ENCODE measurements around the gene PPEF1. TPM values are rescaled to one million over a fixed set of nuclear protein-coding genes. Genes with fewer than 3 reads are reported as not detected.

The PPEF1 gene
- total and polyA plus RNA-seq, 2 of the 13 experiments (the other 11 are each of a cell fraction or from before 2014, with no cell fraction given), result not detected

DNA sequence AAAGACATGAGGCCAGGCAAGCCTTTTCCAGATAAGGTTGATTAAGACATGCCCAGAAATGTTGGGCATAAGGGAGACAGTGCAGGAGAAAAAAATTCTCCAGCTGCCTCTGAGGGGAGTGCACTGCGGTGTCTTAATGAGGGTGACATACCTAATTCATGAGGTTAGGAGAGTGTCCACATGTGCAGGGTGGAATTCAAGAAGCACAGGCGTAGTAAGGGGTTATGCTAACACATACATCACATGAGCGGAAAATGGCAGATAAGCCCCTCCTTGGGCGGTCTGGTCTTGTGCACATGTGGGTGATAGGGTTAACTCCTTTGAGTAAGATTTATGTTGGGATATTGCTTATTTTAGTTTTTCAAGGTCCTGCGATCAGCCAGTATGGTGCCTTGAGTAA lies 154.1 kb downstream of the PPEF1 start (continued):
- TF ChIP-seq FOXM1 (CRISPR knock-in tag; IDR thresholded peaks at IDR 0.05) (no peak), ZNF547 (CRISPR knock-in tag; IDR thresholded peaks at IDR 0.05) (no peak), HNF4A (CRISPR knock-in tag; IDR thresholded peaks at IDR 0.05) (no peak), PPARG (CRISPR knock-in tag; conservative IDR thresholded peaks at IDR 0.05) (no peak)
- TF ChIP-seq, protein P1, sequence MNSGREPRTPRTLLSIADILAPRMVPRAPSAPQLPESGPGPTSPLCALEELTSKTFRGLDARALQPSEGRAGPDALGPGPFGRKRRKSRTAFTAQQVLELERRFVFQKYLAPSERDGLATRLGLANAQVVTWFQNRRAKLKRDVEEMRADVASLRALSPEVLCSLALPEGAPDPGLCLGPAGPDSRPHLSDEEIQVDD (CRISPR knock-in tag; IDR thresholded peaks at IDR 0.05; ENCODE audit: borderline replicate concordance), result no peak

DNA sequence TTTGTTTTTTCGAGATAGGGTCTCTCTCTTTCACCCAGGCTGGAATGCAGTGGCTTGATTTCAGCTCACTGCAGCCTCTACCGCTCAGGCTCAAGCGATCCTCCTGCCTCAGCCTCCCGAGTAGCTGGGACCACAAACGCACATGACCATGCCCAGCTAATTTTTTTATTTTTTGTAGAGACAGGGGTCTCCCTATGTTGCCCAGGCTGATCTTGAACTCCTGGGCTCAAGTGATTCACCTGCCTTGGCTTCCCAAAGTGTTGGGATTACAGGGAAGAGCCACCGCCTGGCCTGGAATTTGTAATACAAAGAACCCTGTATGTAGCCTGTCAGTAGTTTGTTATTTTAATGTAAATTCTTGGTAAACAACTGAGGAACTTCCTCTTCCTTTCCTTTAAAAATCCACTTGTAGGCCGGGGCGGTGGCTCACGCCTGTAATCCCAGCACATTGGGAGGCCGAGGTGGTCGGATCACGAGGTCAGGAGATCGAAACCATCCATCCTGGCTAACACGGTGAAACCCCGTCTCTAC lies 157.0 kb downstream of the PPEF1 start:
- no TSS peak for BruUV-seq (replicated peaks)
- H2AFZ ChIP-seq (ENCODE audit: low read length), result no peak overlapping the region
- no peaks in the 10 kb centered on the region for H3K9me3 ChIP-seq (ENCODE audit: low read length)
- WGBS (ENCODE audit: low lambda C conversion rate), result 73% methylated on average over 15 of the region's 15 CpGs
- no peaks in the 10 kb centered on the region for H3K27me3 ChIP-seq (ENCODE audit: control insufficient read depth in 1 of 2, insufficient read depth in 2 of 2, low read length in 2 of 2)
- ChIA-PET CTCF (ENCODE audit: low intra/inter-chr PET ratio, low total read pairs) (no interaction called here), POLR2A (no interaction called here)
- no peaks in the 10 kb centered on the region for H3K36me3 ChIP-seq (replicated peaks in 1 of 2; ENCODE audit: control insufficient read depth in 1 of 2, insufficient read depth in 2 of 2, low read length in 2 of 2)
- in situ Hi-C loops (cut with HindIII; ENCODE audit: extremely low pct_ligation_motif_present, low pct_unique_long_range_greater_than_20kb), result no loop called here
- H3K4me1 ChIP-seq (ENCODE audit: insufficient read depth, low read length), result no peaks in the 10 kb centered on the region
- intact Hi-C loops (cut with micrococcal nuclease; ENCODE audit: unreplicated experiment), result no loop called here
- H3K4me3 ChIP-seq (replicated peaks in 1 of 3; ENCODE audit: insufficient read depth in 1 of 3, low read depth in 2 of 3, low read length in 3 of 3), result no peak overlapping the region
- no peak for FAIRE-seq
- H3K4me2 ChIP-seq (ENCODE audit: low read depth, low read length), result no peak overlapping the region
- no peaks in the 10 kb centered on the region for H3K79me2 ChIP-seq (ENCODE audit: insufficient read depth, low read length)
- no peak for TF ChIP-seq AGO1 (IDR thresholded peaks at IDR 0.05; ENCODE audit: low read depth, low read length, poor library complexity, severe bottlenecking)
- TF ChIP-seq ZNF605 (CRISPR knock-in tag; IDR thresholded peaks at IDR 0.05), result no peak
- no peak for TF ChIP-seq FOXK1 (CRISPR knock-in tag; IDR thresholded peaks at IDR 0.05; ENCODE audit: borderline replicate concordance, low read depth)
- TF ChIP-seq, protein P2, sequence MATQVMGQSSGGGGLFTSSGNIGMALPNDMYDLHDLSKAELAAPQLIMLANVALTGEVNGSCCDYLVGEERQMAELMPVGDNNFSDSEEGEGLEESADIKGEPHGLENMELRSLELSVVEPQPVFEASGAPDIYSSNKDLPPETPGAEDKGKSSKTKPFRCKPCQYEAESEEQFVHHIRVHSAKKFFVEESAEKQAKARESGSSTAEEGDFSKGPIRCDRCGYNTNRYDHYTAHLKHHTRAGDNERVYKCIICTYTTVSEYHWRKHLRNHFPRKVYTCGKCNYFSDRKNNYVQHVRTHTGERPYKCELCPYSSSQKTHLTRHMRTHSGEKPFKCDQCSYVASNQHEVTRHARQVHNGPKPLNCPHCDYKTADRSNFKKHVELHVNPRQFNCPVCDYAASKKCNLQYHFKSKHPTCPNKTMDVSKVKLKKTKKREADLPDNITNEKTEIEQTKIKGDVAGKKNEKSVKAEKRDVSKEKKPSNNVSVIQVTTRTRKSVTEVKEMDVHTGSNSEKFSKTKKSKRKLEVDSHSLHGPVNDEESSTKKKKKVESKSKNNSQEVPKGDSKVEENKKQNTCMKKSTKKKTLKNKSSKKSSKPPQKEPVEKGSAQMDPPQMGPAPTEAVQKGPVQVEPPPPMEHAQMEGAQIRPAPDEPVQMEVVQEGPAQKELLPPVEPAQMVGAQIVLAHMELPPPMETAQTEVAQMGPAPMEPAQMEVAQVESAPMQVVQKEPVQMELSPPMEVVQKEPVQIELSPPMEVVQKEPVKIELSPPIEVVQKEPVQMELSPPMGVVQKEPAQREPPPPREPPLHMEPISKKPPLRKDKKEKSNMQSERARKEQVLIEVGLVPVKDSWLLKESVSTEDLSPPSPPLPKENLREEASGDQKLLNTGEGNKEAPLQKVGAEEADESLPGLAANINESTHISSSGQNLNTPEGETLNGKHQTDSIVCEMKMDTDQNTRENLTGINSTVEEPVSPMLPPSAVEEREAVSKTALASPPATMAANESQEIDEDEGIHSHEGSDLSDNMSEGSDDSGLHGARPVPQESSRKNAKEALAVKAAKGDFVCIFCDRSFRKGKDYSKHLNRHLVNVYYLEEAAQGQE (IDR thresholded peaks at IDR 0.05; ENCODE audit: borderline replicate concordance in 1 of 2, low read depth in 1 of 2, low read length in 2 of 2), result no peak
- TF ChIP-seq CEBPG (CRISPR knock-in tag; IDR thresholded peaks at IDR 0.05), result no peak
- TF ChIP-seq, protein P3, sequence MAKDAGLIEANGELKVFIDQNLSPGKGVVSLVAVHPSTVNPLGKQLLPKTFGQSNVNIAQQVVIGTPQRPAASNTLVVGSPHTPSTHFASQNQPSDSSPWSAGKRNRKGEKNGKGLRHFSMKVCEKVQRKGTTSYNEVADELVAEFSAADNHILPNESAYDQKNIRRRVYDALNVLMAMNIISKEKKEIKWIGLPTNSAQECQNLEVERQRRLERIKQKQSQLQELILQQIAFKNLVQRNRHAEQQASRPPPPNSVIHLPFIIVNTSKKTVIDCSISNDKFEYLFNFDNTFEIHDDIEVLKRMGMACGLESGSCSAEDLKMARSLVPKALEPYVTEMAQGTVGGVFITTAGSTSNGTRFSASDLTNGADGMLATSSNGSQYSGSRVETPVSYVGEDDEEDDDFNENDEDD (CRISPR knock-in tag; IDR thresholded peaks at IDR 0.05; ENCODE audit: borderline replicate concordance), result no peak
- H3K27ac ChIP-seq (ENCODE audit: extremely low read length, insufficient read depth, low read length), result no peak overlapping the region
- DNase-seq (ENCODE audit: low spot score), result no peak
- no peak overlapping the region for H3K9ac ChIP-seq (ENCODE audit: insufficient read depth, low read depth, low read length)
- no peak for ATAC-seq
- no peaks in the 10 kb centered on the region for H4K20me1 ChIP-seq (ENCODE audit: insufficient read depth, low read length)

Data from HepG2 (cell line).